Retina (tissue), 1 donor: Measurements from ENCODE around the gene EVA1B.
A peak's percentile ranks its signal among the peaks of the same experiment; 100 is the strongest.

Experiments used
- DNase-seq: peaks from one replicate; pipeline ENCODE4 v3.0.0-alpha.2; 2016

The EVA1B gene

GRCh38 chr1:36307601-36308330 is 15.7 kb downstream of the EVA1B start:
- DNase-seq = no peak

GRCh38 chr1:36306902-36307456 is 16.5 kb downstream of the EVA1B start:
- peak; percentile 97 for DNase-seq

GRCh38 chr1:36306210-36306901 is 17.1 kb downstream of the EVA1B start, which contains the start of gene SH3D21:
SH3D21 (plus strand) TSS chr1:36306368; CDS start chr1:36306421, 53 bp downstream.
- DNase-seq = no peak

GRCh38 chr1:36305915-36306209 is 17.6 kb downstream of the EVA1B start:
- no peak for DNase-seq

- DNase-seq = no peak
Measured at GRCh38 chr1:36304970-36305914, 18.2 kb downstream of the EVA1B start.

- DNase-seq = no peak
Measured at GRCh38 chr1:36304521-36304920, 18.9 kb downstream of the EVA1B start.

GRCh38 chr1:36303650-36304360 is 19.6 kb downstream of the EVA1B start:
- DNase-seq = no peak

GRCh38 chr1:36303244-36303643 is 20.2 kb downstream of the EVA1B start:
- DNase-seq = no peak

GRCh38 chr1:36301220-36301619 is 22.2 kb downstream of the EVA1B start:
- DNase-seq = no peak

- DNase-seq = no peak
Measured at GRCh38 chr1:36300526-36300925, 22.9 kb downstream of the EVA1B start.

- DNase-seq = no peak
Measured at GRCh38 chr1:36298640-36299039, 24.8 kb downstream of the EVA1B start.

GRCh38 chr1:36297062-36297461 is 26.4 kb downstream of the EVA1B start:
- DNase-seq = no peak

GRCh38 chr1:36295390-36295789 is 28.1 kb downstream of the EVA1B start:
- DNase-seq = no peak

- DNase-seq = no peak
Measured at GRCh38 chr1:36287595-36287994, 35.9 kb downstream of the EVA1B start.

- no peak for DNase-seq
Measured at GRCh38 chr1:36286802-36287201, 36.6 kb downstream of the EVA1B start.

- peak; percentile 54 for DNase-seq
Measured at GRCh38 chr1:36285443-36286101, 37.9 kb downstream of the EVA1B start.

- no peak for DNase-seq
Measured at GRCh38 chr1:36284517-36284916, 38.9 kb downstream of the EVA1B start.

- no peak for DNase-seq
Measured at GRCh38 chr1:36284061-36284460, 39.4 kb downstream of the EVA1B start.

GRCh38 chr1:36279789-36280296 is 43.6 kb downstream of the EVA1B start:
- no peak for DNase-seq

GRCh38 chr1:36279110-36279788 is 44.2 kb downstream of the EVA1B start:
- no peak for DNase-seq

- no peak for DNase-seq
Measured at GRCh38 chr1:36276688-36277087, 46.8 kb downstream of the EVA1B start.
